Activated T-helper 1 cell treated with Interleukin-2 at 50 U/mL for 16 hours (primary cell): ENCODE results near the gene CEP112.

Experiments used
- DNase-seq: peaks from one replicate; pipeline ENCODE4 v3.0.0-alpha.2; 2020; ENCODE audit warnings: low read depth

Gene CEP112

GRCh38 chr17:65988451-65988850 is 203.5 kb downstream of the CEP112 start:
- DNase-seq: no peak

DNA sequence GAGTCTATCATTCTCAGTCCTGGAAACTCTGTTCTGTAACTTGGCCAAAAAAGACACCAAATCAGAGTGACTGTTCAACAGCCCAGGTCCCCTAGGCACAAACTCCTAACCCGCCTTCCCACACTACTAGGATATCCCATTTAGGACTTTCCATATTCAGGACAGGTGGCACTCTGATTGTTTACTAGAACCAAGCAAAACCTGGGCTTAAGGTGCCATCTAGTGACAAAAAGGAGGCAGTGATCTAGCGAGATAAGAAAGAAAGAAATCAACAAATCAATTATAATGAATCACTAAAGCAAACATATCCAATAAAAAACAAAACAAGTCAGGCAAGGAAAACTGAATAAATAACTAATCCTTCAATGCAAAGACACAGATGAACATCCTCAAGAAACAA is 203.9 kb downstream of the CEP112 start:
- DNase-seq: no peak

DNA sequence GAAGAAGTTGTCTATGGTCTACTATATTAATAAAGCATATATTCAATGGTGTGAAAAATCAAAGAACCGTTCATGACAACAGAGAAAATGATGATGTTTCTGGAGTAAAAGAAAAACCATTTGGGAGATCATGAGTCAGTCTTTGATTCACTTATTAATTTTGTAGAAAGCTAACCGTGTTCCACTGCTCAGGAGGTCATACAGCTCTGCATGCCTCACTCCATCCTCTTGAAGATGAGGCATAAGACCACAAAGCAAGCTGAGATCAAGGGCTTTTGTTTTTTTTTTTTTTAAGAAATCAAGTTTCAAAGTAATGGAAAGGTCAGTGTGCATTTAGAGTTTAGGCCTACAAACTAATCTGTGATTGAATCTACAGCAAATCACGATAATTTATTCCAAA is 206.4 kb downstream of the CEP112 start:
- DNase-seq: no peak

- DNase-seq: no peak
Measured at GRCh38 chr17:65984299-65984698, 207.6 kb downstream of the CEP112 start.

DNA sequence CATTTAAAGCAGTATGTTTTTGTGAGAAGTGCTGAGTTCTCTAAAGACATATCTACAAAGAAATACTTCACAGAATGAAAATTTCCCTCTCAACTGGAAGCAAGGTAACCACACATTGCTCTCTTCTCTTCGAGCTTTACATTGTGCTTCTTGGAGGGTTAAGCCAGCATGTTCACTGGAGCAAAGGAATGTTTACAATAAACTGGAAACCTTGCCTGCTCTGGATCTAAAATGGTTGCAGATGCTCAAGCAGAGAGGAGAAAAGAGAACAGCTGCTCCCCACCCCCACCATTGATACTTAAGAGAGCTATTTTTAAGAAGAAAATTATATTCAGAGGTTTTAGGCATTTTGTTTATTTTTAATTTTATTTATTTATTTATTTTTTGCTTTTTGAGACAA is 213.1 kb downstream of the CEP112 start:
- DNase-seq: no peak

GRCh38 chr17:65977041-65977440 is 214.9 kb downstream of the CEP112 start:
- no peak for DNase-seq

DNA sequence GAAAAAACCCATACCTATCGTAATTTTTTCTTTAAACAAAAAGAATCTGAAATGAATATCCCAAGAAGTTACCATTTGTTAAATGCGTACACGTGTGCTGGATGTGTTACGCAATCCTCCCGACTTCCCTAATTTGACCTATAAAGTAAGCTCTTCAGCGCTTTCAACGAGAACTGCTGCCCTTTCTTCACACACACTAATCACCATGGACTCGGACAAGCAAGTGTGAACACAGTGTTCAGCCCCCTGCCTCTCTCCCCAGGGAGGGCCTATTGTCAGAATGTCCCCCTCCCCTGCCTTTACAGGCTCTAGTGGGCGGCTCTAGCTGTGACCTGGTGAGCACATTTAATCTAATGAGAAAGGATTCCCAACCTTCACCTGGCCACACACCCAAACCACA is 216.1 kb downstream of the CEP112 start:
- DNase-seq: no peak

DNA sequence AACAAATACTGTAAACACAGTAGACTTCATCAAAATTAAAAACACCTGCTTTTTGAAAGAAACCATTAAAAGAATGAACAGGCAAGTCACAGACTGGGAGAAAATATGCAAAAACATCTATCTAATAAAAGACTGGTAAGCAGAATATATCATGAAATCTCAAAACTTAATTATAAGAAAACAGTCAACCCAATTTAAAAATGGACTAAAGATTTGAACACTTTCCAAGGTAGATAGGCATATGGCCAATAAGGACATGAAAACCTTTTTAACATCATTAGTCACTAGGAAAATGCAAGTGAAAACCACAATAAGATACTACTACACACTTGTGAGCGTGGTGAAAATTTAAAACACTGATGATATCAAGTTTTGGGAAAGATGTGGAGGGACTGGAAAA is 218.7 kb downstream of the CEP112 start:
- DNase-seq: no peak

- no peak for DNase-seq
Measured at GRCh38 chr17:65967372-65967771, 224.6 kb downstream of the CEP112 start.

DNA sequence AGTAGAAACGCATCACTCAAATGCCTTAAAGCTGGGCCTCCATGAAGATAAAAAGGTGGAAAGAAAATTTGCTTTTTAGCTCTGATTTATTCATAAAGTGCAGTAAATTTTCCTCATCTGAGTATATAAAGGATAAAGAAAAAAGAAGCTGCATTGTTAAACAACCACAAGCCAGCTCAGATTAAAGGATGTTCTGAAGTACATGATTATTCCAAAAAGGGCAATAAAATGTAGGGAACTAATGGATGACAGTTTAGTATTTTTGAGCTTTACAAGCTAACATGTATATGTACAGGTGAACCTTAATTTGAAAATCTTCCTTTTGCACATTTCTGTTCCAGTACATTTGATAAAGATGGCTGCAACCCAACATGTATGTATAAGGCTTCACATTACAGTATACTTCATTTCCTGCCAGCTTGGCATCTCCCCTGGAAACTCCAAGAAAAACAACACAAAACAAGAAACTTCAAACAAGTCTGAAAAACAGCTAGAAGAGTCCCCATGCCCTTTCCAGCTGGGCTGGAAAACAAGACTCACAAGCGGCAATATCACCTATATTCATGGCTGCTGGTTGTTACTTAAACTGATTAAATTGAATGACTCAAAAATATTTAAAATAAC is 225.7 kb downstream of the CEP112 start:
- no peak for DNase-seq

GRCh38 chr17:65963179-65963578 is 228.8 kb downstream of the CEP112 start:
- DNase-seq: no peak

- DNase-seq: no peak
Measured at GRCh38 chr17:65959630-65960029, 232.3 kb downstream of the CEP112 start.

- DNase-seq: no peak
Measured at GRCh38 chr17:65956814-65957213, 235.1 kb downstream of the CEP112 start.

GRCh38 chr17:65954148-65954449 is 237.8 kb downstream of the CEP112 start:
- DNase-seq: no peak

- DNase-seq: no peak
Measured at GRCh38 chr17:65953316-65954147, 238.4 kb downstream of the CEP112 start.

DNA sequence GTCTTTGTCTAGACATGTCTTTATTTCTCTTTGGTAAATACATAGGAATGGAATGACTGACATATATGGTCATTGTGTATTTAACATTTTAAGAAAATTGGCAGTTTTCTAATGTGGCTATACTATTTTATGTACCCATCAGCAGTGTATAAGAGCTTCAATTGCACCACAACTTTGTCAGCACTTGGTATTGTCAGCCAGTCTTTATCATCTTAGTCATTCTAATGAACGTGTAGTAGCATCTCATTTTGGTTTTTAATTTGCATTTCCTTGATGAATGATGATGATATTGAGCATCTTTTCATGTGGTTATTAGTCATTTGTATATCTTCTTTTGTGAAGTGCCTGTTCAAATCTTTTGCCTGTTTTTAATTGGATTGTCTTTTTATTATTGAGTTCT is 239.3 kb downstream of the CEP112 start:
- DNase-seq: no peak

DNA sequence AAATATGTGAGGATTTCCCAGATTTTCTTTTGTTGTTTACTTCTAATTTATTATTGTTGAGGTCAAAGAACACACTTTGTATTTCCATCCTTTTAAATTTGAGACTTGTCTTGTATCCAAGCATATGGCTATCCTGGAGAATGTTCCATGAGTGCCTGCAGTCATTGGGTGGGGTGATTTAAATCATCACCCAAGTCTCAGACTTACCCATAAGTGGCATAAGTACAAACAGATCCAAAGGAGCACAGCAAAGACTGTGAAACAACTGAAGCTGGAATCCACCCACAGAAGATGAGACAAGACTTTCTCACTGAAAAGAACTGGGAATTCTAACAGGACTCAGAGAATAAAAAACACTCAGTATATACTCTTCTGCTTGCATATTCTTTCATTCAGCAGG is 239.9 kb downstream of the CEP112 start:
- DNase-seq: no peak

GRCh38 chr17:65947831-65948230 is 244.1 kb downstream of the CEP112 start:
- DNase-seq: no peak

DNA sequence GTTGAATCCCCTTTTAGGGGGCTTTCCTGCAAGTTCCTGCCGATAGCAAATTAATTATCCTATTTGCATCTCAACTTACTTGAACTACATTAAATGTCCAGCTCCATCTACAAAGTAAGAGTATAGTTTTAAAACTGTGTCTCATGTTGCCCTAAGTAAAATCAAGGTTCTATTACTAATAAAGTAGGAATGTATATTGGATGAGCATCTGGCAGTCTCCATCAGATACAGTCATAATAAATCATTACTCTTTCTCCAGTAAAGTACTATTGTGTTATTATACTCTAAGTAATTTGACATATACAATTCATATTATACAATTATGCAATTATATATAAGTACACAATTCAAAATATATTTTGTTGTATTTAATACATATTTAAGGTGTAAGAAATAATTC is 249.3 kb downstream of the CEP112 start:
- DNase-seq: no peak

GRCh38 chr17:65941356-65941899 is 250.5 kb downstream of the CEP112 start:
- DNase-seq: no peak

DNA sequence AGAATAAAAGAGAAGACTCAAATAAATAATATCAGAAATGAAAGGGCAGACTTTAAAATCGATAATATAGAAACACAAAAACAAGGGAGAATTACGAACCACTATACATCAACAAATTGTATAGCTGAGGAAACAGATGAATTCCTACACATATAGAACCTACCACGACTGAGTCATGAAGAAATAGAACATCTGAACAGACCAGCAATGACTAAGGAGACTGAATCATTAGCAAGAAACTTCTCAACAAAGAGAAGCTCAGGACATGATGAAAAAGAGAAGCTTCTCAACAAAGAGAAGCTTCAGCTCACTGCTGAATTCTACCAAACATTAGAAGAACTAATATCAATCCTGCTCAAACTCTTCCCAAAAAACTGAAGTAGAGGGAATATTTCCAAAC is 255.9 kb downstream of the CEP112 start:
- DNase-seq: no peak

DNA sequence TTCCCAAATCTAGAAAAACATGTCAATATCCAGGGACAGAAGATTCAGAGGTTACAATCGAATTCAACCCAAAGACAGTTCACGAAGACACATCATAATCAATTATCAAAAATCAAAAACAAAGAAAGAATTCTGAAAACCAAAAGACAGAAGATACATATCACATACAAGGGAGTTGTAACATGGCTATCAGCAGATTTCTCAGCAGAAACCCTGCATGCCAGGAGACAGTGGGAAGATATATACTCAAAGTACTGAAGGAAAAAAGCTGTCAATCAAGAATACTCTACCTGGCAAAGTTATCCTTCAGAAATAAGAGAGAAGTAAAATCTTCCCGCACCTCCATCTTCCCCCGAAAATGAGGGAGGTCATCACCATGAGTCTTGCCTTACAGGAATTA is 258.6 kb downstream of the CEP112 start:
- no peak for DNase-seq

DNA sequence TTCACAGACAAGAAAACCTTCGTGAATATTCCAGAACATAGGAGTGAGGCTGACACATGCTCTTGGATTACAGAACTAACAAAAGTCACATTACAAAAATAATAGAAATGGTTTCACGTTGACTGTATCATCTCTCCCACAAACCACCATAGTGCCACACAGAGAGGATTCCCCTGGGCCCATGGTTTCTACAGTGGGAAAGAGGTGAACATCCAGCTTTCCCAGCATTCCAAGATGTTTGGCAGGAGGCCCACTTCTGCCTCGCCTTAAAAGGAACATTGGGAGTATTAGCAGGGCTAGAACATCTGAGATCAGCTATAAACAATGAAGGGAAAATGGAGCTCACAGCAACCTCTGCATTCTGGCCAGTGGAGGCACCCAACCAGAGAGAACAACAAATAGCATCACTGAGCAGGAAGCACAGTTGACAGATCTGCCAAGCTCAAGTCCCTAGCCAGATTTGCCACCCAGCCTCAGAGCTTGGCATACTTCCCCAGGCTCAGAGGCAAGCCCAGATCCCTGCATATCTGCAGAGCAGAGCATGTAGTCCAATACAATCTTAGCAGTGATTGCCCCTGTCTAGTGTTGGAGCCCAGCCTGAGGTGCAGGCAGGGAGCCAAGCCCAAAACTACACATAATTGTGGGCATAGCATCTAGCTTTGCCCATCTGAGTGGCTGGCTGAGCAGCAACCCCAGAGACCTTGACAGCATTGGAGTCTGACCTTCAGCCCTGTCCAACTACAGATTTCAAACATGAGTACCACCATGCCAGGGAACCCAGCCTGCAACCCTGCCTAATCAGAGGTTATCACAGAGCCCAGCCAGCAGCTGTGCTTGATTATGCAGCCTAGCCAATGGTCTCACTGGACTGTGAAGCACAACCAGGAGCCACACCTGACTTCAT is 260.4 kb downstream of the CEP112 start:
- DNase-seq: no peak
